ENCODE measurements around the gene DMP1.
"Not testable (repeated sequence)": the region's sequence is repeated elsewhere in the genome, so short reads cannot be mapped to it uniquely, and the experiment has no call there.

- not testable (repeated sequence) for TF ChIP-seq CTCF, POLR2A (IDR thresholded peaks at IDR 0.05)
Observed at GRCh38 chr4:87690947-87691346, 40.9 kb downstream of the DMP1 start.
